ENCODE measurements around the gene FABP2. TPM values are rescaled to one million over a fixed set of nuclear protein-coding genes. Genes with fewer than 3 reads are reported as not detected.
"Not testable (repeated sequence)": the region's sequence is repeated elsewhere in the genome, so short reads cannot be mapped to it uniquely, and the experiment has no call there.

FABP2 gene
- total RNA-seq, 1 experiment from 2014 or later = not detected

GRCh38 chr4:119353364-119353763, 31.4 kb upstream of the FABP2 start:
- not testable (repeated sequence) for H3K23ac ChIP-seq (ENCODE audit: insufficient read length, low read depth, low read length); H3K27me3 ChIP-seq (ENCODE audit: insufficient read depth, low read length); H3K27ac ChIP-seq (ENCODE audit: insufficient read length, low read depth, low read length); H2BK12ac ChIP-seq (ENCODE audit: insufficient read length, low read depth, low read length); H2BK20ac ChIP-seq (ENCODE audit: low read depth, low read length, poor library complexity, severe bottlenecking); H4K5ac ChIP-seq (ENCODE audit: insufficient read length, low read depth, low read length); H2AK5ac ChIP-seq (ENCODE audit: insufficient read length, low read length); H3K27me3 Mint-ChIP-seq (ENCODE audit: low read depth); DNase-seq; H3T11ph ChIP-seq (ENCODE audit: low read length); H3K27ac Mint-ChIP-seq; H3K9ac ChIP-seq (ENCODE audit: extremely low read depth, insufficient read length, low read length); H2BK5ac ChIP-seq (ENCODE audit: insufficient read length, low read length); H4K8ac ChIP-seq (replicated peaks; ENCODE audit: insufficient read length, low read depth, low read length); H3K79me2 ChIP-seq (ENCODE audit: insufficient read depth, low read length); H3K4me3 Mint-ChIP-seq; H3K23me2 ChIP-seq (ENCODE audit: insufficient read length, low read depth, low read length, poor library complexity, severe bottlenecking); H4K20me1 ChIP-seq (ENCODE audit: control insufficient read depth, insufficient read depth, insufficient read length); H3K18ac ChIP-seq (ENCODE audit: insufficient read length, low read depth, low read length); H3K14ac ChIP-seq (ENCODE audit: insufficient read depth, low read length); H3K9me3 Mint-ChIP-seq; H3K4ac ChIP-seq (ENCODE audit: low read depth, low read length); H3K56ac ChIP-seq (ENCODE audit: insufficient read length, low read depth, low read length); H3K9me3 ChIP-seq (ENCODE audit: control insufficient read depth, low read depth, low read length); H2BK120ac ChIP-seq (ENCODE audit: low read depth, low read length, poor library complexity, severe bottlenecking); H2BK15ac ChIP-seq (ENCODE audit: low read depth, low read length); H4K91ac ChIP-seq (ENCODE audit: insufficient read length, low read depth, low read length); H2AFZ ChIP-seq (ENCODE audit: low read length); H3K36me3 Mint-ChIP-seq (ENCODE audit: insufficient read depth in 1 of 3, low read depth in 3 of 3); H3K79me1 ChIP-seq (ENCODE audit: insufficient read depth, low read depth, low read length, poor library complexity, severe bottlenecking); H3K4me1 Mint-ChIP-seq; H3K4me1 ChIP-seq (ENCODE audit: insufficient read depth, low read length); H3K4me2 ChIP-seq (ENCODE audit: insufficient read depth, insufficient read length, low read length)
- WGBS (ENCODE audit: extremely low coverage, insufficient read length, low lambda C conversion rate) = no CpG with 5 or more reads among the region's 3 CpGs

- H3K27me3 Mint-ChIP-seq (ENCODE audit: low read depth) = not testable (repeated sequence)
These were observed 26.2 kb upstream of the FABP2 start for GRCh38 chr4:119348169-119348568.

More at GRCh38 chr4:119348169-119348568, 26.2 kb upstream of the FABP2 start:
- H3K79me2 ChIP-seq (ENCODE audit: insufficient read depth, low read length); H3K36me3 Mint-ChIP-seq (ENCODE audit: insufficient read depth in 1 of 3, low read depth in 3 of 3); H3K4me2 ChIP-seq (ENCODE audit: insufficient read depth, insufficient read length, low read length); H3K23ac ChIP-seq (ENCODE audit: insufficient read length, low read depth, low read length); H3T11ph ChIP-seq (ENCODE audit: low read length); H4K20me1 ChIP-seq (ENCODE audit: control insufficient read depth, insufficient read depth, insufficient read length); H3K4me3 Mint-ChIP-seq; H3K4ac ChIP-seq (ENCODE audit: low read depth, low read length); H3K27ac Mint-ChIP-seq; H3K9me3 Mint-ChIP-seq; H2BK15ac ChIP-seq (ENCODE audit: low read depth, low read length); H3K56ac ChIP-seq (ENCODE audit: insufficient read length, low read depth, low read length); H3K4me1 ChIP-seq (ENCODE audit: insufficient read depth, low read length); H2AFZ ChIP-seq (ENCODE audit: low read length); H3K9ac ChIP-seq (ENCODE audit: extremely low read depth, insufficient read length, low read length); DNase-seq; H3K14ac ChIP-seq (ENCODE audit: insufficient read depth, low read length); H2BK120ac ChIP-seq (ENCODE audit: low read depth, low read length, poor library complexity, severe bottlenecking); H4K5ac ChIP-seq (ENCODE audit: insufficient read length, low read depth, low read length); H3K23me2 ChIP-seq (ENCODE audit: insufficient read length, low read depth, low read length, poor library complexity, severe bottlenecking); H4K8ac ChIP-seq (replicated peaks; ENCODE audit: insufficient read length, low read depth, low read length); H2AK5ac ChIP-seq (ENCODE audit: insufficient read length, low read length); H3K4me1 Mint-ChIP-seq; H3K18ac ChIP-seq (ENCODE audit: insufficient read length, low read depth, low read length); H4K91ac ChIP-seq (ENCODE audit: insufficient read length, low read depth, low read length); H2BK5ac ChIP-seq (ENCODE audit: insufficient read length, low read length); H3K27ac ChIP-seq (ENCODE audit: insufficient read length, low read depth, low read length); H3K27me3 ChIP-seq (ENCODE audit: insufficient read depth, low read length); H3K9me3 ChIP-seq (ENCODE audit: control insufficient read depth, low read depth, low read length); H3K79me1 ChIP-seq (ENCODE audit: insufficient read depth, low read depth, low read length, poor library complexity, severe bottlenecking); H2BK20ac ChIP-seq (ENCODE audit: low read depth, low read length, poor library complexity, severe bottlenecking); H2BK12ac ChIP-seq (ENCODE audit: insufficient read length, low read depth, low read length): not testable (repeated sequence)
- no CpG with 5 or more reads among the region's 1 CpG for WGBS (ENCODE audit: extremely low coverage, insufficient read length, low lambda C conversion rate)
